ENCODE measurements around the gene BCAT1.

GRCh38 chr12:24760606-24761378 lies 188.1 kb downstream of the BCAT1 start:
- TF ChIP-seq CTCF (conservative IDR thresholded peaks at IDR 0.05), result no peak
- no peak for TF ChIP-seq ZFX (IDR thresholded peaks at IDR 0.05)
